GM08714 (cell line): ENCODE data around the gene SCGB1D1.

Source experiments
- H3K4me3 ChIP-seq: fragments of 200-500 bp; sonication (Bioruptor generic); 2 replicates; pipeline ENCODE4 v1.5.1; 2014; ENCODE audit warnings: mild to moderate bottlenecking, low read length, inconsistent platforms
- ZNF274 ChIP-seq: IDR thresholded peaks from 2 replicates; pipeline ENCODE4 v1.6.1; 2012; ENCODE audit warnings: mild to moderate bottlenecking, low read depth, low read length

The SCGB1D1 gene

GRCh38 chr11:62233730-62234129, 43.7 kb downstream of the SCGB1D1 start:
- TF ChIP-seq ZNF274 = no peak
- H3K4me3 ChIP-seq = no peak overlapping the region

DNA sequence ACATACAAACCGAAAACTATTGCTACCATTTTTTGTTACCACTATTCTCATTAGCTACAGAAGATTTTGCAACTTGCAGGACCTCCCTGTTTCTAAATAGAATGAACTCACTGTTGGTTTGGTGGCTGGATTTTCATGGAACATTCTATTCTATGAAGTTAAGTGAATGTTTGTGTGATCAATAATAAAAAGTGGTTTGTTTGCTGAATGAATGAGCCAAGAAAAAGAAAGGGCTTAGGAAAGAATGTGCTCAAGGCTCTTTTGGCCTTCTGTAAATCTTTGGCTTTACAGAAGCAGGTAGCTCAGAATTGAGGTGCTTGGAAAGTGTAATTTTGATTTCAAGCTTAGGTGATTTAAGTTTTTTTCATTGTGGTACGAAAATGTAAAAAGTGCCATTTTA, 46.2 kb downstream of the SCGB1D1 start:
- no peak overlapping the region for H3K4me3 ChIP-seq
- no peak for TF ChIP-seq ZNF274

DNA sequence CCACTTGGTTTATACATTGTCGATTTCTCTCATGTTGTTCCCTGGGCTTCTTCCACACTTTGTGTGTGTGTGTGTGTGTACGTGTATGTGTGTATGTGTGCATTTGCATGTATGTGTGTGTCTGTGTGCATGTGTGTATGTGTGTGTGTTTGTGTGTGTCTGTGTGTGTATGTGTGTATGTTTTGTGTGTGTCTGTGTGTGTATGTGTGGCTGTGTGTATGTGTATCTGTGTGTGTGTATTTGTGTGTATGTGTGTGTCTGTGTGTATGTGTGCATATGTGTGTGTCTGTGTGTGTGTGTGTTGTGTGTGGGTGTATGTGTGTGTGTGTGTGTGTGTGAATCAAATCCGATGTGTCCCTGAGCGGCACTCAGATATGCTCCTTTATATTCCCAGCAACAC, 47.5 kb downstream of the SCGB1D1 start:
- no peak for TF ChIP-seq ZNF274

GRCh38 chr11:62238151-62238550, 48.1 kb downstream of the SCGB1D1 start:
- TF ChIP-seq ZNF274 = no peak
- no peak overlapping the region for H3K4me3 ChIP-seq

More for the DNA sequence above, 47.5 kb downstream of the SCGB1D1 start:
- H3K4me3 ChIP-seq = no peak overlapping the region

GRCh38 chr11:62241095-62241494, 51.1 kb downstream of the SCGB1D1 start:
- TF ChIP-seq ZNF274 = no peak
- H3K4me3 ChIP-seq = no peak overlapping the region

GRCh38 chr11:62242021-62242420, 52.0 kb downstream of the SCGB1D1 start, which contains the start of gene SCGB1D2:
Gene SCGB1D2 (plus strand): TSS chr11:62242239. CDS start chr11:62242308, 69 bp downstream.
- no peak for TF ChIP-seq ZNF274
- H3K4me3 ChIP-seq = no peak within 1 kb of the TSS
